Measurements from ENCODE around the gene CNIH2. TPM values are rescaled to one million over a fixed set of nuclear protein-coding genes. Genes with fewer than 3 reads are reported as not detected.

CNIH2 gene
- total RNA-seq, 1 experiment from 2014 or later = 1.3 TPM

GRCh38 chr11:66233301-66233700 lies 44.7 kb upstream of the CNIH2 start:
- RAD21 ChIA-PET (ENCODE audit: low non-redundant PET in 1 of 2, low total read pairs in 2 of 2, uncharacterized antibody in 2 of 2, unreplicated experiment in 2 of 2) = no interaction called here
- H4K20me1 ChIP-seq (ENCODE audit: insufficient read depth) = no peaks in the 10 kb centered on the region
- H3K27me3 ChIP-seq (ENCODE audit: insufficient read depth, low read length) = no peaks in the 10 kb centered on the region
- H3K9me3 ChIP-seq (ENCODE audit: control insufficient read depth in 1 of 2, insufficient read depth in 1 of 2, low read depth in 1 of 2, low read length in 2 of 2) = no peaks in the 10 kb centered on the region
- no peak overlapping the region for H3K27ac ChIP-seq (ENCODE audit: low read depth, low read length)
- no peaks in the 10 kb centered on the region for H3K79me2 ChIP-seq (ENCODE audit: insufficient read depth, low read length)
- no peak overlapping the region for H3K4me2 ChIP-seq (ENCODE audit: low read length)
- H3K36me3 ChIP-seq (ENCODE audit: control insufficient read depth in 1 of 2, insufficient read depth in 2 of 2, low read length in 2 of 2) = peaks cover 4 to 7% of the 10 kb centered on the region in 2 experiments; a peak in 2 of 4 replicates
- POLR2A ChIA-PET = no interaction called here
- intact Hi-C loops (cut with micrococcal nuclease) = no loop called here
- no peak for DNase-seq (ENCODE audit: low read depth, low spot score)
- no peak overlapping the region for H3K4me3 ChIP-seq (replicated peaks in 1 of 2; ENCODE audit: low read depth in 1 of 2, low read length in 2 of 2)
- BruUV-seq (replicated peaks) = no TSS peak
- H2AFZ ChIP-seq (ENCODE audit: low read depth, low read length, poor library complexity, severe bottlenecking) = no peak overlapping the region
- TF ChIP-seq ZBTB33 (IDR thresholded peaks at IDR 0.05; ENCODE audit: extremely low read depth, insufficient replicate concordance, low read length) (no peak), ELF1 (IDR thresholded peaks at IDR 0.05; ENCODE audit: borderline replicate concordance, low read depth) (no peak), REST (IDR thresholded peaks at IDR 0.05; ENCODE audit: low read depth) (no peak), SP1 (IDR thresholded peaks at IDR 0.05; ENCODE audit: low read depth) (no peak), ZFX (IDR thresholded peaks at IDR 0.05) (no peak), POLR2A (IDR thresholded peaks at IDR 0.05; ENCODE audit: borderline replicate concordance, extremely low read depth, insufficient read depth, insufficient read length) (no peak), CEBPB (IDR thresholded peaks at IDR 0.05; ENCODE audit: low read depth) (no peak), RAD21 (IDR thresholded peaks at IDR 0.05; ENCODE audit: low read depth) (no peak), EZH2phosphoT487 (IDR thresholded peaks at IDR 0.05; ENCODE audit: borderline replicate concordance) (no peak), SRF (IDR thresholded peaks at IDR 0.05; ENCODE audit: low read depth) (no peak), ZNF274 (IDR thresholded peaks at IDR 0.05; ENCODE audit: low read depth, low read length) (no peak)
- TF ChIP-seq, protein P1, sequence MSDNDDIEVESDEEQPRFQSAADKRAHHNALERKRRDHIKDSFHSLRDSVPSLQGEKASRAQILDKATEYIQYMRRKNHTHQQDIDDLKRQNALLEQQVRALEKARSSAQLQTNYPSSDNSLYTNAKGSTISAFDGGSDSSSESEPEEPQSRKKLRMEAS (IDR thresholded peaks at IDR 0.05) = no peak
- TF ChIP-seq, protein P2, sequence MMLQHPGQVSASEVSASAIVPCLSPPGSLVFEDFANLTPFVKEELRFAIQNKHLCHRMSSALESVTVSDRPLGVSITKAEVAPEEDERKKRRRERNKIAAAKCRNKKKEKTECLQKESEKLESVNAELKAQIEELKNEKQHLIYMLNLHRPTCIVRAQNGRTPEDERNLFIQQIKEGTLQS (IDR thresholded peaks at IDR 0.05) = no peak
- H3K9me2 ChIP-seq (ENCODE audit: insufficient read depth) = no peaks in the 10 kb centered on the region
- CTCF ChIA-PET = interaction anchor here (1.3 kb wide), 1 partner anchor 11 kb away, joined by 4 read pairs; no protein-coding TSS in a partner anchor
- H3K9ac ChIP-seq (ENCODE audit: low read length) = no peak overlapping the region
- no peaks in the 10 kb centered on the region for H3K4me1 ChIP-seq (ENCODE audit: control insufficient read depth in 1 of 2, insufficient read depth in 2 of 2, low read length in 2 of 2)
- ATAC-seq = no peak

Measured in HCT116 (cell line).